ENCODE results near the gene VGLL3. TPM values are rescaled to one million over a fixed set of nuclear protein-coding genes. Genes with fewer than 3 reads are reported as not detected.

VGLL3 gene
- total RNA-seq, 5 donors from 2014 or later (not counting 1 experiment from before 2014, with no cell fraction given) = 0.03 to 0.20 (median 0.03) TPM; not detected in 2

GRCh38 chr3:86930831-86931230, 60.1 kb downstream of the VGLL3 start:
- no peaks in the 10 kb centered on the region for H3K9me3 Mint-ChIP-seq
- WGBS (ENCODE audit: insufficient coverage) = 80% methylated on average over 1 of the region's 3 CpGs
- ATAC-seq (replicated peaks in 1 of 4) (no peak), DNase-seq (no peak)
- H3K4me1 ChIP-seq (ENCODE audit: control insufficient read depth in 1 of 2, extremely low read depth in 1 of 2, insufficient read depth in 2 of 2, low read length in 2 of 2) = no peaks in the 10 kb centered on the region
- H3K36me3 ChIP-seq (ENCODE audit: control insufficient read depth in 2 of 2, extremely low read depth in 1 of 2, insufficient read depth in 1 of 2, low read length in 1 of 2) = no peaks in the 10 kb centered on the region
- ChIA-PET POLR2A (no interaction called here), CTCF (no interaction called here)
- H3K4me1 Mint-ChIP-seq = no peaks in the 10 kb centered on the region
- no peak overlapping the region for H3K27ac ChIP-seq (ENCODE audit: low read length)
- H3K27me3 ChIP-seq (replicated peaks in 1 of 2; ENCODE audit: control insufficient read depth in 2 of 2, extremely low read depth in 1 of 2, insufficient read depth in 2 of 2, low read length in 1 of 2) = no peaks in the 10 kb centered on the region
- no peak overlapping the region for H3K27ac Mint-ChIP-seq
- H3K27me3 Mint-ChIP-seq = no peaks in the 10 kb centered on the region
- no peak overlapping the region for H3K4me3 ChIP-seq (ENCODE audit: control insufficient read depth in 1 of 2, extremely low read depth in 1 of 2, low read length in 1 of 2)
- H3K9me3 ChIP-seq = no peaks in the 10 kb centered on the region
- H3K4me3 Mint-ChIP-seq = no peak overlapping the region
- H3K36me3 Mint-ChIP-seq = no peaks in the 10 kb centered on the region

- no peak overlapping the region for H3K4me3 Mint-ChIP-seq
- H3K9me3 Mint-ChIP-seq = peaks cover 0 to 4% (median 0%) of the 10 kb centered on the region in 3 donors
- H3K27me3 ChIP-seq (replicated peaks in 1 of 2; ENCODE audit: control insufficient read depth in 2 of 2, extremely low read depth in 1 of 2, insufficient read depth in 2 of 2, low read length in 1 of 2) = no peaks in the 10 kb centered on the region
- no peak for DNase-seq
- H3K36me3 Mint-ChIP-seq = no peaks in the 10 kb centered on the region
- no peaks in the 10 kb centered on the region for H3K9me3 ChIP-seq
- no peak overlapping the region for H3K27ac ChIP-seq (ENCODE audit: low read length)
- no peaks in the 10 kb centered on the region for H3K4me1 ChIP-seq (ENCODE audit: control insufficient read depth in 1 of 2, extremely low read depth in 1 of 2, insufficient read depth in 2 of 2, low read length in 2 of 2)
- ChIA-PET CTCF (no interaction called here), POLR2A (no interaction called here)
- WGBS (ENCODE audit: insufficient coverage) = no CpG with 5 or more reads among the region's 1 CpG
- no peaks in the 10 kb centered on the region for H3K36me3 ChIP-seq (ENCODE audit: control insufficient read depth in 2 of 2, extremely low read depth in 1 of 2, insufficient read depth in 1 of 2, low read length in 1 of 2)
- no peaks in the 10 kb centered on the region for H3K4me1 Mint-ChIP-seq
- H3K27me3 Mint-ChIP-seq = no peaks in the 10 kb centered on the region
- H3K4me3 ChIP-seq (ENCODE audit: control insufficient read depth in 1 of 2, extremely low read depth in 1 of 2, low read length in 1 of 2) = no peak overlapping the region
- no peak overlapping the region for H3K27ac Mint-ChIP-seq
- no peak for ATAC-seq (replicated peaks in 1 of 4)
These were observed 60.8 kb downstream of the VGLL3 start for GRCh38 chr3:86930181-86930580.

- no peak for ATAC-seq (replicated peaks in 1 of 4)
- Mint-ChIP-seq H3K36me3 (no peaks in the 10 kb centered on the region), H3K27me3 (no peaks in the 10 kb centered on the region), H3K9me3 (peaks cover 0 to 4% (median 0%) of the 10 kb centered on the region in 3 donors), H3K4me3 (no peak overlapping the region), H3K4me1 (no peaks in the 10 kb centered on the region), H3K27ac (no peak overlapping the region)
- POLR2A ChIA-PET = no interaction called here
- Histone ChIP-seq H3K36me3 (ENCODE audit: control insufficient read depth in 2 of 2, extremely low read depth in 1 of 2, insufficient read depth in 1 of 2, low read length in 1 of 2) (no peaks in the 10 kb centered on the region), H3K27ac (ENCODE audit: low read length) (no peak overlapping the region), H3K27me3 (replicated peaks in 1 of 2; ENCODE audit: control insufficient read depth in 2 of 2, extremely low read depth in 1 of 2, insufficient read depth in 2 of 2, low read length in 1 of 2) (no peaks in the 10 kb centered on the region), H3K4me1 (ENCODE audit: control insufficient read depth in 1 of 2, extremely low read depth in 1 of 2, insufficient read depth in 2 of 2, low read length in 2 of 2) (no peaks in the 10 kb centered on the region), H3K4me3 (ENCODE audit: control insufficient read depth in 1 of 2, extremely low read depth in 1 of 2, low read length in 1 of 2) (no peak overlapping the region), H3K9me3 (no peaks in the 10 kb centered on the region)
- no peak for DNase-seq
- WGBS (ENCODE audit: insufficient coverage) = 94% methylated on average over 7 of the region's 7 CpGs
- CTCF ChIA-PET = no interaction called here
These were observed 61.9 kb downstream of the VGLL3 start for GRCh38 chr3:86929046-86929445.

- Histone ChIP-seq H3K9me3 (no peaks in the 10 kb centered on the region), H3K36me3 (ENCODE audit: control insufficient read depth in 2 of 2, extremely low read depth in 1 of 2, insufficient read depth in 1 of 2, low read length in 1 of 2) (no peaks in the 10 kb centered on the region), H3K27ac (ENCODE audit: low read length) (no peak overlapping the region), H3K27me3 (replicated peaks in 1 of 2; ENCODE audit: control insufficient read depth in 2 of 2, extremely low read depth in 1 of 2, insufficient read depth in 2 of 2, low read length in 1 of 2) (no peaks in the 10 kb centered on the region), H3K4me3 (ENCODE audit: control insufficient read depth in 1 of 2, extremely low read depth in 1 of 2, low read length in 1 of 2) (no peak overlapping the region), H3K4me1 (ENCODE audit: control insufficient read depth in 1 of 2, extremely low read depth in 1 of 2, insufficient read depth in 2 of 2, low read length in 2 of 2) (no peaks in the 10 kb centered on the region)
- Mint-ChIP-seq H3K27ac (no peak overlapping the region), H3K27me3 (no peaks in the 10 kb centered on the region), H3K36me3 (no peaks in the 10 kb centered on the region), H3K9me3 (peaks cover 0 to 9% (median 4%) of the 10 kb centered on the region in 3 donors), H3K4me3 (no peak overlapping the region), H3K4me1 (no peaks in the 10 kb centered on the region)
- POLR2A ChIA-PET = no interaction called here
- 40% methylated on average over 1 of the region's 3 CpGs for WGBS (ENCODE audit: insufficient coverage)
- CTCF ChIA-PET = no interaction called here
- DNase-seq (no peak), ATAC-seq (replicated peaks in 1 of 4) (no peak)
These were observed 67.9 kb downstream of the VGLL3 start for GRCh38 chr3:86923071-86923491.

- H3K9me3 Mint-ChIP-seq = peaks cover 0 to 9% (median 4%) of the 10 kb centered on the region in 3 donors
- no peaks in the 10 kb centered on the region for H3K9me3 ChIP-seq
- CTCF ChIA-PET = interaction anchor here in 1 of 2 donors (0.6 kb wide), 1 partner anchor 15 kb away, joined by 4 read pairs; no protein-coding TSS in a partner anchor
- H3K27me3 Mint-ChIP-seq = no peaks in the 10 kb centered on the region
- H3K36me3 Mint-ChIP-seq = no peaks in the 10 kb centered on the region
- H3K4me1 Mint-ChIP-seq = no peaks in the 10 kb centered on the region
- H3K4me1 ChIP-seq (ENCODE audit: control insufficient read depth in 1 of 2, extremely low read depth in 1 of 2, insufficient read depth in 2 of 2, low read length in 2 of 2) = no peaks in the 10 kb centered on the region
- H3K4me3 ChIP-seq (ENCODE audit: control insufficient read depth in 1 of 2, extremely low read depth in 1 of 2, low read length in 1 of 2) = no peak overlapping the region
- no peak overlapping the region for H3K27ac ChIP-seq (ENCODE audit: low read length)
- no peak for DNase-seq
- no peak overlapping the region for H3K27ac Mint-ChIP-seq
- POLR2A ChIA-PET = interaction anchor here in 1 of 2 donors (0.6 kb wide), 1 partner anchor 53 kb away, joined by 3 read pairs; no protein-coding TSS in a partner anchor
- H3K36me3 ChIP-seq (ENCODE audit: control insufficient read depth in 2 of 2, extremely low read depth in 1 of 2, insufficient read depth in 1 of 2, low read length in 1 of 2) = no peaks in the 10 kb centered on the region
- WGBS (ENCODE audit: insufficient coverage) = no CpG with 5 or more reads among the region's 1 CpG
- ATAC-seq (replicated peaks in 1 of 4) = no peak
- no peaks in the 10 kb centered on the region for H3K27me3 ChIP-seq (replicated peaks in 1 of 2; ENCODE audit: control insufficient read depth in 2 of 2, extremely low read depth in 1 of 2, insufficient read depth in 2 of 2, low read length in 1 of 2)
- no peak overlapping the region for H3K4me3 Mint-ChIP-seq
These were observed 68.8 kb downstream of the VGLL3 start for GRCh38 chr3:86921971-86922680.

- no peaks in the 10 kb centered on the region for H3K9me3 ChIP-seq
- Mint-ChIP-seq H3K4me3 (no peak overlapping the region), H3K36me3 (no peaks in the 10 kb centered on the region), H3K4me1 (no peaks in the 10 kb centered on the region), H3K9me3 (peaks cover 3 to 7% (median 3%) of the 10 kb centered on the region in 3 donors), H3K27me3 (no peaks in the 10 kb centered on the region), H3K27ac (no peak overlapping the region)
- WGBS (ENCODE audit: insufficient coverage) = 55% methylated on average over 1 of the region's 3 CpGs
- H3K27ac ChIP-seq (ENCODE audit: low read length) = no peak overlapping the region
- ATAC-seq (replicated peaks in 1 of 4) (no peak), DNase-seq (no peak)
- H3K4me3 ChIP-seq (ENCODE audit: control insufficient read depth in 1 of 2, extremely low read depth in 1 of 2, low read length in 1 of 2) = no peak overlapping the region
- ChIA-PET CTCF (no interaction called here), POLR2A (no interaction called here)
- no peaks in the 10 kb centered on the region for H3K36me3 ChIP-seq (ENCODE audit: control insufficient read depth in 2 of 2, extremely low read depth in 1 of 2, insufficient read depth in 1 of 2, low read length in 1 of 2)
- no peaks in the 10 kb centered on the region for H3K27me3 ChIP-seq (replicated peaks in 1 of 2; ENCODE audit: control insufficient read depth in 2 of 2, extremely low read depth in 1 of 2, insufficient read depth in 2 of 2, low read length in 1 of 2)
- H3K4me1 ChIP-seq (ENCODE audit: control insufficient read depth in 1 of 2, extremely low read depth in 1 of 2, insufficient read depth in 2 of 2, low read length in 2 of 2) = no peaks in the 10 kb centered on the region
These were observed 76.3 kb downstream of the VGLL3 start for GRCh38 chr3:86914670-86915069.

Measured in T-cell (primary cell).